ENCODE measurements around the gene ITPK1. TPM values are rescaled to one million over a fixed set of nuclear protein-coding genes. Genes with fewer than 3 reads are reported as not detected.

Gene ITPK1
- total RNA-seq, 1 donor from 2014 or later, result 66.9 TPM

GRCh38 chr14:93045965-93046704, 69.6 kb downstream of the ITPK1 start:
- intact Hi-C loops (cut with micrococcal nuclease), result no loop called here
- no peaks in the 10 kb centered on the region for H3K27me3 Mint-ChIP-seq (ENCODE audit: low read depth)
- H3K36me3 Mint-ChIP-seq (ENCODE audit: low read depth), result no peaks in the 10 kb centered on the region
- DNase-seq (ENCODE audit: low spot score), result no peak
- peaks cover 8% of the 10 kb centered on the region for H3K4me1 Mint-ChIP-seq (ENCODE audit: low read depth)
- H3K27ac Mint-ChIP-seq, result no peak overlapping the region
- H3K9me3 Mint-ChIP-seq, result no peaks in the 10 kb centered on the region
- no peak overlapping the region for H3K4me3 Mint-ChIP-seq (ENCODE audit: low read depth)

GRCh38 chr14:93045211-93045674, 70.5 kb downstream of the ITPK1 start:
- H3K4me1 Mint-ChIP-seq (ENCODE audit: low read depth), result peaks cover 13% of the 10 kb centered on the region
- DNase-seq (ENCODE audit: low spot score), result no peak
- intact Hi-C loops (cut with micrococcal nuclease), result no loop called here
- H3K4me3 Mint-ChIP-seq (ENCODE audit: low read depth), result no peak overlapping the region
- H3K9me3 Mint-ChIP-seq, result no peaks in the 10 kb centered on the region
- H3K36me3 Mint-ChIP-seq (ENCODE audit: low read depth), result no peaks in the 10 kb centered on the region
- no peak overlapping the region for H3K27ac Mint-ChIP-seq
- H3K27me3 Mint-ChIP-seq (ENCODE audit: low read depth), result no peaks in the 10 kb centered on the region

GRCh38 chr14:93044556-93044955, 71.2 kb downstream of the ITPK1 start:
- Mint-ChIP-seq H3K36me3 (ENCODE audit: low read depth) (no peaks in the 10 kb centered on the region), H3K9me3 (no peaks in the 10 kb centered on the region), H3K4me3 (ENCODE audit: low read depth) (no peak overlapping the region), H3K27me3 (ENCODE audit: low read depth) (no peaks in the 10 kb centered on the region), H3K27ac (no peak overlapping the region), H3K4me1 (ENCODE audit: low read depth) (peaks cover 13% of the 10 kb centered on the region)
- intact Hi-C loops (cut with micrococcal nuclease), result no loop called here
- no peak for DNase-seq (ENCODE audit: low spot score)

- no peaks in the 10 kb centered on the region for H3K9me3 Mint-ChIP-seq
- no peaks in the 10 kb centered on the region for H3K27me3 Mint-ChIP-seq (ENCODE audit: low read depth)
- intact Hi-C loops (cut with micrococcal nuclease), result no loop called here
- no peak overlapping the region for H3K4me3 Mint-ChIP-seq (ENCODE audit: low read depth)
- H3K36me3 Mint-ChIP-seq (ENCODE audit: low read depth), result no peaks in the 10 kb centered on the region
- H3K27ac Mint-ChIP-seq, result no peak overlapping the region
- DNase-seq (ENCODE audit: low spot score), result no peak
- H3K4me1 Mint-ChIP-seq (ENCODE audit: low read depth), result peaks cover 13% of the 10 kb centered on the region
Observed at GRCh38 chr14:93044121-93044520, 71.6 kb downstream of the ITPK1 start.

GRCh38 chr14:93042968-93043940, 72.5 kb downstream of the ITPK1 start:
- Mint-ChIP-seq H3K9me3 (no peaks in the 10 kb centered on the region), H3K27me3 (ENCODE audit: low read depth) (no peaks in the 10 kb centered on the region), H3K4me3 (ENCODE audit: low read depth) (no peak overlapping the region), H3K4me1 (ENCODE audit: low read depth) (peaks cover 15% of the 10 kb centered on the region), H3K27ac (peak overlapping the region; percentile 15), H3K36me3 (ENCODE audit: low read depth) (no peaks in the 10 kb centered on the region)
- no peak for DNase-seq (ENCODE audit: low spot score)
- intact Hi-C loops (cut with micrococcal nuclease), result no loop called here

- peaks cover 15% of the 10 kb centered on the region for H3K4me1 Mint-ChIP-seq (ENCODE audit: low read depth)
Observed at GRCh38 chr14:93041830-93042229, 73.9 kb downstream of the ITPK1 start.

GRCh38 chr14:93040982-93041381, 74.7 kb downstream of the ITPK1 start:
- intact Hi-C loops (cut with micrococcal nuclease), result no loop called here
- no peak overlapping the region for H3K27ac Mint-ChIP-seq
- no peaks in the 10 kb centered on the region for H3K27me3 Mint-ChIP-seq (ENCODE audit: low read depth)

More at GRCh38 chr14:93041830-93042229, 73.9 kb downstream of the ITPK1 start:
- Mint-ChIP-seq H3K27ac (no peak overlapping the region), H3K4me3 (ENCODE audit: low read depth) (no peak overlapping the region), H3K36me3 (ENCODE audit: low read depth) (no peaks in the 10 kb centered on the region), H3K27me3 (ENCODE audit: low read depth) (no peaks in the 10 kb centered on the region), H3K9me3 (no peaks in the 10 kb centered on the region)
- DNase-seq (ENCODE audit: low spot score), result no peak
- intact Hi-C loops (cut with micrococcal nuclease), result no loop called here

GRCh38 chr14:93040443-93040842, 75.3 kb downstream of the ITPK1 start:
- no peaks in the 10 kb centered on the region for H3K9me3 Mint-ChIP-seq
- no peaks in the 10 kb centered on the region for H3K27me3 Mint-ChIP-seq (ENCODE audit: low read depth)
- no peaks in the 10 kb centered on the region for H3K36me3 Mint-ChIP-seq (ENCODE audit: low read depth)
- H3K4me3 Mint-ChIP-seq (ENCODE audit: low read depth), result no peak overlapping the region
- DNase-seq (ENCODE audit: low spot score), result no peak
- H3K4me1 Mint-ChIP-seq (ENCODE audit: low read depth), result peaks cover 13% of the 10 kb centered on the region
- intact Hi-C loops (cut with micrococcal nuclease), result no loop called here
- H3K27ac Mint-ChIP-seq, result no peak overlapping the region

More at GRCh38 chr14:93040982-93041381, 74.7 kb downstream of the ITPK1 start:
- Mint-ChIP-seq H3K4me1 (ENCODE audit: low read depth) (peaks cover 13% of the 10 kb centered on the region), H3K9me3 (no peaks in the 10 kb centered on the region), H3K36me3 (ENCODE audit: low read depth) (no peaks in the 10 kb centered on the region), H3K4me3 (ENCODE audit: low read depth) (no peak overlapping the region)
- DNase-seq (ENCODE audit: low spot score), result no peak

- intact Hi-C loops (cut with micrococcal nuclease), result no loop called here
- DNase-seq (ENCODE audit: low spot score), result no peak
- H3K36me3 Mint-ChIP-seq (ENCODE audit: low read depth), result no peaks in the 10 kb centered on the region
- peaks cover 16% of the 10 kb centered on the region for H3K4me1 Mint-ChIP-seq (ENCODE audit: low read depth)
- H3K27ac Mint-ChIP-seq, result no peak overlapping the region
- no peaks in the 10 kb centered on the region for H3K27me3 Mint-ChIP-seq (ENCODE audit: low read depth)
- H3K9me3 Mint-ChIP-seq, result no peaks in the 10 kb centered on the region
- H3K4me3 Mint-ChIP-seq (ENCODE audit: low read depth), result no peak overlapping the region
Observed at GRCh38 chr14:93039649-93040315, 75.9 kb downstream of the ITPK1 start.

- no peak overlapping the region for H3K4me3 Mint-ChIP-seq (ENCODE audit: low read depth)
- H3K4me1 Mint-ChIP-seq (ENCODE audit: low read depth), result peaks cover 21% of the 10 kb centered on the region
- no peaks in the 10 kb centered on the region for H3K27me3 Mint-ChIP-seq (ENCODE audit: low read depth)
- intact Hi-C loops (cut with micrococcal nuclease), result no loop called here
- no peak for DNase-seq (ENCODE audit: low spot score)
- H3K9me3 Mint-ChIP-seq, result no peaks in the 10 kb centered on the region
- H3K36me3 Mint-ChIP-seq (ENCODE audit: low read depth), result no peaks in the 10 kb centered on the region
- H3K27ac Mint-ChIP-seq, result no peak overlapping the region
Observed at GRCh38 chr14:93037351-93037750, 78.4 kb downstream of the ITPK1 start.

- Mint-ChIP-seq H3K4me3 (ENCODE audit: low read depth) (no peak overlapping the region), H3K9me3 (no peaks in the 10 kb centered on the region), H3K27ac (no peak overlapping the region), H3K4me1 (ENCODE audit: low read depth) (peaks cover 21% of the 10 kb centered on the region), H3K36me3 (ENCODE audit: low read depth) (no peaks in the 10 kb centered on the region), H3K27me3 (ENCODE audit: low read depth) (no peaks in the 10 kb centered on the region)
- DNase-seq (ENCODE audit: low spot score), result no peak
- intact Hi-C loops (cut with micrococcal nuclease), result no loop called here
Observed at GRCh38 chr14:93036652-93037345, 78.9 kb downstream of the ITPK1 start.

- no peaks in the 10 kb centered on the region for H3K9me3 Mint-ChIP-seq
- intact Hi-C loops (cut with micrococcal nuclease), result no loop called here
Observed at GRCh38 chr14:93035917-93036651, 79.6 kb downstream of the ITPK1 start.

More at GRCh38 chr14:93035917-93036651, 79.6 kb downstream of the ITPK1 start:
- Mint-ChIP-seq H3K27me3 (ENCODE audit: low read depth) (no peaks in the 10 kb centered on the region), H3K27ac (no peak overlapping the region), H3K4me1 (ENCODE audit: low read depth) (peaks cover 21% of the 10 kb centered on the region), H3K36me3 (ENCODE audit: low read depth) (no peaks in the 10 kb centered on the region), H3K4me3 (ENCODE audit: low read depth) (no peak overlapping the region)
- no peak for DNase-seq (ENCODE audit: low spot score)

All from activated T-helper 2 cell treated with anti-CD3 and anti-CD28 coated beads, Interferon-gamma antibody, Interleukin-2, Interleukin-4, amounts not matched to agents 10 μg/mL and 5 μg/mL and 100 μg/mL, durations not matched to agents 14 hours and 24 hours and 36 hours (primary cell).